ENCODE data around the gene FAM107B. TPM values are rescaled to one million over a fixed set of nuclear protein-coding genes. Genes with fewer than 3 reads are reported as not detected.

FAM107B gene
- total RNA-seq, 1 experiment from 2014 or later, result 39.9 TPM

GRCh38 chr10:14776546-14776945 lies 1.8 kb upstream of the FAM107B start:
- DNase-seq (ENCODE audit: low read depth), result no peak

DNA sequence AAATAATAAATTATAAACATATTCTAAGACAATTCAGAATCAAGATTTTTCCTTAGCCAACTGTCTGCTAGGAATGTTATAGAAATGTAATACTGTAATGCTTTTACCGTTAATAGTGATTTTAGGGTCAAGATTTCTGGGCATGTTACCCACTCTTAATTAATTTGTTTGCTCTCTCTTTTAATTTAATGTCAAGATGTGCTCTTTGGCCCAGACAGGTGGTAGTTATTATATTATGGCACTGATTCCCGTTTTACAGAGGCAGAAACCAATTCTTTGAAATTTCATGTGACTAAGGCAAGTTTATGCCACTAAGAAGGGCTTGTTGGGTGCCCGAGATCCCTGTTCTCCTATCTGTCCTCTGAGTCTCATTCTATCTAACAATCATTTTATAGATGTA lies 959 bp upstream of the FAM107B start:
- DNase-seq (ENCODE audit: low read depth), result no peak

GRCh38 chr10:14774214-14774580 lies 500 bp downstream of the FAM107B start:
- DNase-seq (ENCODE audit: low read depth), result no peak

DNA sequence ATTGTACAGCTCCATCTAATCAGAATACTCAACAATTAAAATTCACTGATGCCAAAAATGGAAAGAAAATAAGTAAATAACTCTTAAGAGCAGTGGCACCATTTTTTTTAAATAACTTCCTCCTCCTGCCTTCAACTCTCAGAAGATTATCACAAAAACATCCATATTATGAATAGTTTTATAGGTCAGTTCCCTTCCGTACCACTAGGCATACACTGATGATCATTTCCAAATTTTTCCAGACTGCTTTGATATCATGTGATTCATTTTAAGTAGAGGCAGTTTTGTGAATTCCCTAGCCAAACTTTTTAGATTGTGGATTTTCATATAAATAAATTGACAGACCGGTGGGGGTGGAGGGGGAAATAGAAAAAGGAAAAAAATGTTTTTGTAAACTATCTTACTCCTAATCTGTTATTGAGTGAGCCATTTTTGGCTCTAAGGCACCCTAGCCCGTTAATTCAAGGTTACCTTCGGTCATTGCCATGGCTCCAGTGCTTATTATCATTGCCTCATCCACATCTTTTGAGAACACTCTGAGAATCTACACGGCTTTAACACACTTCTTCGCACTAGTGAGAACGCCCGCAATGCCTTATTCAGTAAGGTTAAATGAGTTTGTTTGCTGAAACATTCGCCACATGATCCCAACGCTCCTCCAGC lies 1.0 kb downstream of the FAM107B start:
- DNase-seq (ENCODE audit: low read depth), result no peak

DNA sequence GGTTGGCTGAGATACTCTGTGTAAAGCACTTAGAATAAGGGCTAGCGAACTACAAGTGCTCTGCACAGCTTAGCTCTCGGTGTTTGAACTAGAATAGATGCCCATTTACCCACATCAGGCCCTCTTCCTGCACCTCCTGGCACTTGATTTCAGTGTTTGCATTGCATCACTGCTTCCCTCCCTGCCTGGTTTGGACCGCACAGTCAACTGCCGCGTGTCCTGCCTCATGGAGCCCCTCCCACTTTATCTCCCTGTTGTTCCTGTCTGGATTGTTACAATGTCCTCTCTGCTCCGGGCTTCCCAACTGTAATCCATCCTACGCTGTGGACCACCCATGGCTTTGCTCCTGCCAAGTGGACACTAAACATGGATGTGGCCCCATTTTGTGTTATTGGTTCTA lies 2.3 kb downstream of the FAM107B start:
- no peak for DNase-seq (ENCODE audit: low read depth)

GRCh38 chr10:14770927-14771326 lies 3.8 kb downstream of the FAM107B start:
- no peak for DNase-seq (ENCODE audit: low read depth)

DNA sequence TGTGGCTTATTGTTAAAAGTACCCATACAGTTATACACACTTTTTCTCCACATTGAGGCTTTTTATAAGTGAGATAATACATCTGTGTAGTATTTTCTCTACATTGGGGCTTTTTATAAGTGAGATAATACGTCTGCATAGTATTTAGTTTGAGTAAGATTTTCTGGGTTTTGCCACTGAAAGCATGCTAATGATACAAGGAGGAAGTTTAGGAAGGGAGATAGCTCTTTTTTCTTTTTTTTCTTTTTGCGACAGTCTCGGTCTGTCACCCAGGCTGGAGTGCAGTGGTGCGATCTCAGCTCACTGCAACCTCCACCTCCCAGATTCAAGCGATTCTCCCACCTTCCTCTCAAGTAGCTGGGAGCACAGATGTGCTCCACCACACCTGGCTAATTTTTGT lies 13.3 kb downstream of the FAM107B start:
- DNase-seq (ENCODE audit: low read depth), result no peak

GRCh38 chr10:14758994-14759664 lies 15.6 kb downstream of the FAM107B start:
- peak; percentile 40 for DNase-seq (ENCODE audit: low read depth)

DNA sequence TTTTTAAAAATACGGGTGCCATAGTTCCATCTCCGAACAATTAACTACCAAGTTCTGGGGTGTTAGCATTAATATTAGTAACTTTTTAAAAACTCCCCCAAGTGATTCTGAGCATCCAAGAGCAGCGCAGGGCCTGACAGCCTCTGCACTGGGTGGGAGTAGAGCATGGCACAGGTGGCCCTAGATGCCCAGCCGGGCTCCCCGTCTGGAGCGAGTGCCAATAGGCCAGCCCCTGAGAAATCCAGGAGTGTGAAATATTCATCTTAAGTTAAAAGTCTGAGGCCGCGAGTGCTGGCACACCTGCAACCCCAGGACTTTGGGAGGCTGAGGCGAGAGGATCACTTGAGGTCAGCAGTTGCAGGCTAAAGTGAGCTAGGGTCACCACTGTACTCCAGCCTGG lies 16.2 kb downstream of the FAM107B start:
- no peak for DNase-seq (ENCODE audit: low read depth)

DNA sequence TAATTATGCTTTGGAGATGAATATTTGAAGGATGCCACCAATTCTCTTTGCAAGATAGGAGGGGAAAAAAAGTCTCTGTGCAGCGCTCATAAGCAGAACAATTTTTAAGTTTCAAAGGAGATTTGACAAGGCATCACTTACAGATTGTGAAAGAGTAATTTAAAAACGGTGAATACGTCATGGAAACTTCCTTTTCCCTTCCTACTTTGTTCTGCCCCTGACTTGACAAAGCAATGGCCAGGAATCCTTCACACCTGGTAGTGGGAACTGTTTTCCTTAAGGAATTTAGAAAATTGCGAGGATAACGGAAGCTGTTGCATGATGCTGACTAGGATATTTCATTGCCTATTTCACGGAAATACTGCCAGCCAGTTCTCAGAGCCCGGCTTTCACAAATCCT lies 16.7 kb downstream of the FAM107B start:
- DNase-seq (ENCODE audit: low read depth), result no peak

DNA sequence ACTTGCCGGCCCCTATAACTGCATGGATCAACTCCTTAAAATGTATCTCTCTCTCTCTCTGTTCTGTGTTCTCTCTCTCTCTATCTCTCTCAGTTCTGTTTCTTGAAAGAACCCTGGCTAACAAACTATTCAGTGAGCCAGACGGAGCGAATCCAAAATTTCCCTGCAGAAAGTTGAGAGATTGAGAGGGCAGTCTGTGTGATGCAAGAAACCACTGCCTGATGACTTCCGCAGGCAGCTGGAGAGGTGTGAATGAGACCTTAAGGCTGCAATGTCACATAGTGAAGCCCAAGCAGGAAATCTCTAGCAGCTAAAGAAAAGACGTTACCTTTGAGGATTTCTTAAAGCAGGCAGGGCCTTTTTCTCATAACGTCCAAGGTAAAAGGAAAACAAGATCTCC lies 17.3 kb downstream of the FAM107B start:
- DNase-seq (ENCODE audit: low read depth), result peak; percentile 59

- no peak for DNase-seq (ENCODE audit: low read depth)
Measured at GRCh38 chr10:14753441-14753840, 21.3 kb downstream of the FAM107B start.

DNA sequence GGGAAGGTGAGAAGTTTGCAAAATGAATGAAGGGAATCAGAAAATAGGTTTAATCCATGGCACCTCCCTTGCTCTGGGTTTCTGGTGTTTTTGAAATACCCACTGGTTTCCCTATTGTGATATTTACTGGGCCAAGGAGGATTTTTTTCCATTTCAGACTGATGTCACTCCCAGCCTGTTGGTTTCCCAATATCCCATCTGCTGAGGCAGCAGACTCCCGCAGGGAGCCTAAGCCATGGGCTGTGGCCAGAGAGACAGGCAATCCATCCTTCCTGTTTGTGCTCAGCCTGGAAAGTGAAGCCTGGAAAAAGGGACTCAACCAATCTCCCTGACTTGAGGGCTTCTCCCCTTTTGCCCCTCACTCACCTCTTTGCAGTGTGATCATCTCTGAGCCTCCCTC lies 22.8 kb downstream of the FAM107B start:
- peak; percentile 51 for DNase-seq (ENCODE audit: low read depth)

DNA sequence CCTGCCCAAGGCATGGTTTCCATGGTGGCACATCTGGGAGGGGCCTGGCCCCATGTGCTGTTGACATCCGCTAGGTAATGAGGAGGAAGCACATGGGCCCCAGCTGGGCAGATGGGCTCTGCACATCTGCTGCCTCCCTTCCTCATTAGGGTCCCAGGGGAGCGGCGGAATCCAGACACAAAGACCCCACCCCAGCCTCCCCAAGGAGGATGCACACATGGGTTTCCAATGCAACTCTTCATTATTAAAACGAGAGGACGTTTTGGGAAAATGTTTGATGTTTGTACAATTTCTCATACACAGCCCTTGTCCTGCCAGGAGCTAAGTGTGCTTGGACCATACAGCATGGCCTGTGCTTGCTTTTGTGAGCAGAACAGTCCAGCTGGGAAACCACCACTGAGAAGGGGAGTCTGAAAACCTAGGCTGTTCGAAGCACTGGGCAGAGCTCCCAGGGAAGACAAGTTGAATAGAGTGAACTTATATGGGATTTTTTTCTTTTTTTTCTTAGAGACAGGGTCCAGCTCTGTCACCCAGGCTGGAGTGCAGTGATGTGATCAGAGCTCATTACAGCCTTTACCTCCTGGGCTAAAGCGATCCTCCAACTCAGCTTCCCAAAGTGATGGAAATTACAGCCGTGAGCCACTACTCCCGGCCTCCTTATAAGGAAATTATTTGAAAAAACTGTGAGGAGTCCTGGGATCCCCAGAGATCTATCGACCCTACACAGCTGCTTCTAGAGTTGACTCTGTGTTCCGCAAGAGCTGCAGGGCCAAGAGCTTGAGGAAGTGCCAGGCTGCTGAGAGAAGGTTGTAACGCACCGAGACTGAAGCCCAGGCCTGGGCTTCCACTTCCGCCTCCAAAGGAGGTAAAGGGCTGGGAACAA lies 23.4 kb downstream of the FAM107B start:
- DNase-seq (ENCODE audit: low read depth), result no peak

DNA sequence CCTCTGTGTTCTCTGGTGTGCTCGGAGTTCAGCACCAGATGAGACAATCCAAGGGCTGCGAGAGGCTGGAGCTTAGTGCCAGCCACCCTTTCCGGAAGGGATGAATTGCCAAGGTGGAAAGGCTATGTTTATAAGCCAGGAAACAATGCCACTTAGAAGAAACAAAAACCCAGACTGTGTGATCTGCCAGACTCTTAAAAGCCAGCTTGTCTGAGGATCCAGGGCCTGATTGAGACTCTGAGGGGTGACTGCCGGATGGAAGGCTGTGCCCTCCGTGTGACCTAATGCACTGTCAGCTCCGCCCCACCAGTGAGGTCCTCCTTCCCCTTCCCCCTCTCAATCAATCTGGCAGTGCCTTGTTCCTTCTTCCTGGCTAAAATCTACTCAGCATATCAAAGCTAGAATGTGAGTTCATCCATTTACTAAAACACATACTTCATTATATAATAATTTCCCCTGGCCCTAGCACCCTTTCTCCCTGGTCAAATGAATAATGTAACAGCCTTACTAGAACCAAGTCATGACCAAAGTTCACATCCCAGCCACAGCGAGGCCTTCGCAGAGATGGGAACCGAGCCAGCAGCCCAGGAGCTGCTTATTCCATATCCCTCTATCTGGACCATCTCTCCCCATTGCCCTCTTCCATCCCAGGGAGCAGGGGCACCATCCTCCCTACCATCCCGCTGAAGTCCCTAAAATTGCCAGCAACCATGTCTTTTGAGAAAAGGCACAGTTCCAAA lies 25.5 kb downstream of the FAM107B start:
- DNase-seq (ENCODE audit: low read depth), result no peak

DNA sequence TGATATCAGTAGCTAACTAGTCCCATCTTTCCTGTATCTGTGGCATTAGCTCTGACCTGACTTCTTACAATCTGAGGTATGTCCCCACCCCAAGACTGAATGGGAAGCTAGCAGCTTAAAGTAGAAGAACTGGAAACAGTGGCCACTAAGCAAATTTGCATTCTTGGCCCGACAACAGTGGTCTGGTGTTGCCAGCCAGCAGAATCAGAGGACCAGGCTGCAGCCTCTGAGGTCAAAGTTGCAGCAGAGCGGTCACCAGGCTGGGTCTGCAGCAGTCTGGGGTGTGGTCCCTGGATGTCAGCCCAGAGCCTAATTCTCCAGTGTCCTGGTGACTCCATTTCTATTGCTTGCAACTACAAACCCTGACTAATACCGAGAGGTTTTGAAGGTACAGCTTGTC lies 26.3 kb downstream of the FAM107B start:
- no peak for DNase-seq (ENCODE audit: low read depth)

GRCh38 chr10:14742815-14743214 lies 31.9 kb downstream of the FAM107B start:
- no peak for DNase-seq (ENCODE audit: low read depth)

GRCh38 chr10:14742382-14742781 lies 32.3 kb downstream of the FAM107B start:
- no peak for DNase-seq (ENCODE audit: low read depth)

DNA sequence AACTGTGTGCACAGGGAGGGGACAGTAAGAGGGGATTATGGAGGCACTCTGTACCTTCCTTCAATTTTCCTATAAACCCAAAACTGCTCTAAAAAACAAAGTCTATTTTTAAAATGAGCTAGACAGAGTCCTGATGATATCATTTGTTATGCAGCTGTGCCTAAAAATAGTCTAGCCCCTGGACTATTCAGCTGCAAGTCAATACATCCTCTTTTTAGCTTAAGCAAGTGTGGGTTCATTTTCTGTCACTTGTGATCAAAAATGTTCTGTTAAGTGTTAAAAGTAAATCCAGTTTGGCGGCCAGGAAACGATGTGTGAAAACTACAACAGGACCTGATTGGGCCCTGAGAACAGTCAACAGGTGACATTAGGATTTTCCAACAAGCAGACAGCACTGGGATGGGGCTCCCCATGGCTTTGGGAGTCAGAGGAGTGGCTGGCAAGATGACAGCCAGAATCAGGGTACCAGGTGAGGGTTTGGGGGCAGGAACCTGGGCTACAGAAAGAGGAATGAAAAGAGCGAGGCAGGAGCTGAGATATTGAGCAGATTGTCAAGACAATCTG lies 33.9 kb downstream of the FAM107B start:
- DNase-seq (ENCODE audit: low read depth), result no peak

- DNase-seq (ENCODE audit: low read depth), result no peak
Measured at GRCh38 chr10:14737808-14738545, 36.7 kb downstream of the FAM107B start.

DNA sequence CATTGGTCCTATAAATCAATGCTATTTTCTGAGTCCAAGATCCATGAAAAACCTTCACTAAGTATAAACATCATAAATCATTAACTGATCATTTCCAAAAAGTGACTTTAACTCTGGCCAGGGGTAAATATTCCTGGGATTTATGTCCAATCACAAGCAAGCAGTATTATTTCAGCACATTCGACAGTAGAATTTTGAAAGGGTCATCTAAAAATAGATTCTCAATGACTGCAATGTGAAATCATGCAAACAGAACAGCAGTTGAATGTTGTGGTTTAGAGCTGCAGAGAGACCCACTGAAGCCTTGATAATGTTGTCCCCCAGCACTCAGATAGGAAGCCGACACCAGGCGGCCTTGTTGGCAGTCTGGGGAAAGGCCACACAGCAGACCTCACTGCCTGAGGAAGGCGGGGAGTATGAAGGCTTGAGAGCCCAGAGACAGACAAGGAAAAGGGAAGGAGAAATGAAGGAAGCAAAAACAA lies 38.1 kb downstream of the FAM107B start:
- DNase-seq (ENCODE audit: low read depth), result peak; percentile 80
